ENCODE data around the gene TIMP2. TPM values are rescaled to one million over a fixed set of nuclear protein-coding genes. Genes with fewer than 3 reads are reported as not detected.
A peak's percentile ranks its signal among the peaks of the same experiment; 100 is the strongest.

The TIMP2 gene
- total and polyA plus RNA-seq, 2 donors: 116 to 395 TPM

GRCh38 chr17:78933025-78933958, 8.1 kb upstream of the TIMP2 start:
- H3K4me1 ChIP-seq (ENCODE audit: insufficient read depth): no peaks in the 10 kb centered on the region
- H3K4me3 ChIP-seq (ENCODE audit: low read depth, low read length): no peak overlapping the region
- H3K27ac ChIP-seq (ENCODE audit: low read depth): peak overlapping the region; percentile 91
- 61% methylated on average over 18 of the region's 18 CpGs for WGBS
- no peak for DNase-seq (ENCODE audit: extremely low spot score)
- H3K36me3 ChIP-seq (ENCODE audit: insufficient read depth): no peaks in the 10 kb centered on the region

DNA sequence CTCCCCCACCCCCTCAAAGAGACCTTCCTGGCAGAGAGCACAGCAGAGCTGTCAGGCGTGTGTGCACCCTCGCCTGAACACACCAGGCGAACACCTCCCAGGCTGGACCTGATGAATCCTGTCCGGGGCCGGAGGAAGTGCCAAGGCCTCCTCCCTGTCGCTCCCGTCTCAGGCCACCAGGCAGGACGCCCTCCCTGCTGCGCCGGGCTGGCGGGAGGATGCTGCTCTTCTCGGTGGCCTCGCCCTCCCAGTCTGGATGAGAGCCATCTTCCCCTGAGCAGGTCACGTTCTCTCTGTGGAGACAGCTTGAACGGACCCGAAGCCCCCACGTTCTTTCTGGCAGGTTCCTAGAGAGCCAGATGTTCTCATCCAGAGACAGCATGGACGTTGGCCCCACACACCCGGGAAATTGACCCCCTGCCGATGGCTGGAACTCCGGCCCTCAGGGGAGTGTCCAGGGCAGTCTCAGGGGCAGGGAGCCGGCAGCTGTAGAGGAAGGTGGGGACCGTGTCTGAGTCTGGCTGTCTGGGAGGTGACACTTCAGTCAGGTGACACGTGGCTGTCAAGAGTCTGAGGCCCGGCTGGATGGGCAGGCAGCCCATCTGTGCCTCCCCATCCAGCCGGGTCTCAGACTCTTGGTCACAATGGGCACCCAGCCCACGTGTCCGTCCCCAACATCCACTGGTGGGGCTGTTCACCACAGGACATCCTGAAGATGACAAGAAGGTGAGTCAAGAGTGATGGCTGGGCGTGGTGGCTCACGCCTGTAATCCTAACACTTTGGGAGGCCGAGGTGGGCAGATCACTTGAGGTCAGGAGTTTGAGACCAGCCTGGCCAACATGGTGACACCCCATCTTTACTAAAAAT, 5.0 kb upstream of the TIMP2 start:
- Histone ChIP-seq H3K4me3 (ENCODE audit: low read depth, low read length) (no peak overlapping the region), H3K36me3 (ENCODE audit: insufficient read depth) (no peaks in the 10 kb centered on the region), H3K27ac (ENCODE audit: low read depth) (no peak overlapping the region), H3K4me1 (ENCODE audit: insufficient read depth) (no peaks in the 10 kb centered on the region)
- no peak for DNase-seq (ENCODE audit: extremely low spot score)
- 56% methylated on average over 31 of the region's 31 CpGs for WGBS

- 15% methylated on average over 33 of the region's 33 CpGs for WGBS
- Histone ChIP-seq H3K27ac (ENCODE audit: low read depth) (peak overlapping the region; percentile 95), H3K36me3 (ENCODE audit: insufficient read depth) (no peaks in the 10 kb centered on the region), H3K4me1 (ENCODE audit: insufficient read depth) (no peaks in the 10 kb centered on the region), H3K4me3 (ENCODE audit: low read depth, low read length) (peak overlapping the region; percentile 88)
- no peak for DNase-seq (ENCODE audit: extremely low spot score)
Measured at GRCh38 chr17:78925662-78926555, 722 bp upstream of the TIMP2 start.

DNA sequence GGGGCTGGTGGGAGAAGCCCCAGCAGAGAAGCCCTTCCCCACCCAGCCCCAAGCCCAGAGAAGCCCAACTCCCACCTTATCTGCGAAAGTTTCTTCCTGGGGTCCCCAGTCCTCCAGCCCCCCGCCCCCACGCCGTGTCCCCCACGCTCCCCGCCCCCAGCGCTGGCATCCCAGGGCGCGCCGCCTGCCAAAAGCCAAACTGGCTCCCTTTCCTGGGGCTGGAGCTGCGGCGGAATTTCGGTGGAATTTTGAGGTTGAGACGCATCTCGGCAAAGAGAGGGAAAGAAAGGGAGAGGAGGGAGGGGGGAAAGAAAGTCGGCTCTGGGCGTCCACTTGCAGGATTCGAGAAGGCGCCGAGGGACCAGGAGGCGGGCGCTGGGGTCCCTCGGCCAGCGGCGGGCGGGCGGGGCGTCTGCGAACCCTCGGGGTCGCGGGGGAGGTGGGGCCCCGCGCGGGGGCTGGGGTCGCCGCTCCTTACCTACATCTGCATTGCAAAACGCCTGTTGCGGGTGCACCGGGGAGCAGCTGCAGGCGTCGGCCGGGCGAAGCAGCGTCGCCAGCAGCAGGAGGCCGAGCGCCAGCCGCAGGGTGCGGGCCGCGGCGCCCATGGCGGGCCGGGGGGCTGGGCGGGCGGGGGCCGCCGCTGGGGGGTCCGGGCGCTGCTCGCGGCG, 571 bp downstream of the TIMP2 start:
- DNase-seq (ENCODE audit: extremely low spot score): no peak
- Histone ChIP-seq H3K27ac (ENCODE audit: low read depth) (peak overlapping the region; percentile 78), H3K4me3 (ENCODE audit: low read depth, low read length) (peak overlapping the region; percentile 88), H3K4me1 (ENCODE audit: insufficient read depth) (no peaks in the 10 kb centered on the region), H3K36me3 (ENCODE audit: insufficient read depth) (no peaks in the 10 kb centered on the region)
- under 1% methylated on average over 60 of the region's 64 CpGs for WGBS

DNA sequence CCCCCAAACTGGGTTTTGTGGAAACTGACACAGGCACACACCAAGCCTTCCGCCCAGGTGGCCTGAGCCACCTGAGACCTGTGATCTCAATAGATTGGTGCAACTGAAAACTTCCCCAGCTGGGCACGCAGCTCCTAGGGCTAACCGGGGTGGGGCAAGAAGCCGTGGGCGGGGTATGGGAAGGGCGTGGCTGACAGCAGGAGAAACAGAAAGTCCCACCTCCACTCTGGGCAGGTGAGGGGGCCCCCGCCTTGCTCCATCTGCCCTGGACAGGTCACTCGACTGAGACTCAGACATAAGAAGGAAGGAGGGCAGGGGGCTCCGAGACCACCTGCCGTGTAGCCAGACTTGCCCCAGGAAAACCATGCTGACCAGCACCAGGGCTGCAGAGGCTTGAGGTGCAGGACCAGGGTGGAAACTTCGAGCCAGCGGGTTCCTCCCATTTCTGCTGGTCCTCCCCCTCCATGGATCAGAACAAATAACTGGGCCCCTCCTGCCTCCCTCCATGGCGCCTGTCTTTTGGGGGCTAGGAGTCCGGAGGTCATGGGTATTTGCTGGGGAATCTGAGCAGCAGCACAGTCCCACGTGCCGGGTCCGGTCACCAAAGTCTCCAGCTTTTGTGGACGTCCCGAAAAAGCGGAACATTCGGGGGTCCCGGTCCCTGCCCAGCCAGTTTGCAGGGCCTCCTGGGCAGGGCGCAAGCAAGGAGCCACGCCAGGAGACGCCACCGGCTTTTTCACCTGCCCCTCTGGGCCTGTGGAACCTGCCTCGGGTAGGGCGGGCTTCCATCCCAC, 1.3 kb downstream of the TIMP2 start:
- no peak for DNase-seq (ENCODE audit: extremely low spot score)
- no peaks in the 10 kb centered on the region for H3K4me1 ChIP-seq (ENCODE audit: insufficient read depth)
- peak overlapping the region; percentile 78 for H3K27ac ChIP-seq (ENCODE audit: low read depth)
- peak overlapping the region; percentile 88 for H3K4me3 ChIP-seq (ENCODE audit: low read depth, low read length)
- H3K36me3 ChIP-seq (ENCODE audit: insufficient read depth): no peaks in the 10 kb centered on the region
- 4% methylated on average over 28 of the region's 28 CpGs for WGBS

- H3K36me3 ChIP-seq (ENCODE audit: insufficient read depth): no peaks in the 10 kb centered on the region
- DNase-seq (ENCODE audit: extremely low spot score): no peak
- WGBS: 44% methylated on average over 13 of the region's 13 CpGs
- no peaks in the 10 kb centered on the region for H3K4me1 ChIP-seq (ENCODE audit: insufficient read depth)
- no peak overlapping the region for H3K27ac ChIP-seq (ENCODE audit: low read depth)
- H3K4me3 ChIP-seq (ENCODE audit: low read depth, low read length): no peak overlapping the region
Measured at GRCh38 chr17:78922816-78923498, 2.2 kb downstream of the TIMP2 start.

DNA sequence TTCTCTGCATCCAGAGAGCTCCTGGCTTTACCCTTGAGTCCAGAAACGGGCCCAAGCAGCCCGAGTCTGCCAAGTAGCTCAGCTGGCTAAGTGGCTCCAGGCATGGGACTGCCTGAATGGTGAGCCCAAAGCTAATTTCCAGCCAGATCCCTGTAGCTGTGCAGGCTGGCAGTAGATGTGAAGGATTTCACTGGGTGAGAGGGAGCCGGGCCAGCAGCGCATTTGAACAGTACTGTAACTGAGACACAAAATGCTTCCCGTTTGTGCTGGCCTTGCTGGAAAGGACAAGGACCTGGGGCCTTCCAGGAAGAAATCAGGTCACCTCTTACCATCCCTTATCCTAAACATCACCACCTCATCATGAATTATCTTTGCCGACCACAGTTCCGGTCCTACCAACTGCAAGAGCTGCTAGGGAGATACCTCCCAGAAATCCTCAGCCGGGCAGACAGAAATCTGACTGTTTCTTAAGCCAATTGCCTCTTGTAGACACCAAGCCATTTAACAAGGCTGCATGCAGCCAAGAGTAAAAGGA, 3.7 kb downstream of the TIMP2 start:
- H3K27ac ChIP-seq (ENCODE audit: low read depth): no peak overlapping the region
- WGBS: 33% methylated on average over 8 of the region's 8 CpGs
- no peaks in the 10 kb centered on the region for H3K4me1 ChIP-seq (ENCODE audit: insufficient read depth)
- H3K36me3 ChIP-seq (ENCODE audit: insufficient read depth): no peaks in the 10 kb centered on the region
- no peak for DNase-seq (ENCODE audit: extremely low spot score)
- H3K4me3 ChIP-seq (ENCODE audit: low read depth, low read length): no peak overlapping the region

GRCh38 chr17:78920528-78920927, 4.7 kb downstream of the TIMP2 start:
- H3K4me3 ChIP-seq (ENCODE audit: low read depth, low read length): no peak overlapping the region
- no peak for DNase-seq (ENCODE audit: extremely low spot score)
- no peaks in the 10 kb centered on the region for H3K36me3 ChIP-seq (ENCODE audit: insufficient read depth)
- H3K4me1 ChIP-seq (ENCODE audit: insufficient read depth): no peaks in the 10 kb centered on the region
- WGBS: 70% methylated on average over 8 of the region's 8 CpGs
- H3K27ac ChIP-seq (ENCODE audit: low read depth): no peak overlapping the region

DNA sequence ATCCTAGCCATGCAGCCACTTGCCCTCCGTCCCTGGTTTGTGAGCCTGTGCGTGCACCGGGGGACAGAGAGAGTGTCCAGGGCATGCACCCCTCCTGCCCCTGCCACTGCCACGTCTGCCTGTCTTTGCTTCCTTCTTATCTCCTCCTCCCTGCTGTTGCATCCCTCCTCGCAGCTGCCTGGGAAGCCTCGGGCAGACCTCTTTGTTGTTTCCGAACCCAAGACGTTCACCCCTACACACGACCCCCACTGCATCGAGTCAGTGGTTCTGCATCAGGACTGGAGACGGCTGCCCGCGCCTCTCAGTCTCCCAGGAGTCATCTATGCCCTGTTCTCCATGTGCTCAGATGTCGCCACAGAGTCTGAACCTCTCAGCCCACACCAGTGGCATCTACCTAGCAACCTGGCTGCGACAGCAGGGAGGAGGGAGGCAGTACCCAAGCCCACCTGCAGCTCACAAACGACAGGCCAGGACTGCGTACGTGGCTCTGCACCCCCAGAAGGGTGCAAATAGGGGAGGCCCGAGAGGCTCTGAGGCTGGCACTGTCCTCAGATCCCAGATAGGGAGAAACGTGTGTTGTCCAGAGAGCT, 5.2 kb downstream of the TIMP2 start:
- H3K4me1 ChIP-seq (ENCODE audit: insufficient read depth): no peaks in the 10 kb centered on the region

DNA sequence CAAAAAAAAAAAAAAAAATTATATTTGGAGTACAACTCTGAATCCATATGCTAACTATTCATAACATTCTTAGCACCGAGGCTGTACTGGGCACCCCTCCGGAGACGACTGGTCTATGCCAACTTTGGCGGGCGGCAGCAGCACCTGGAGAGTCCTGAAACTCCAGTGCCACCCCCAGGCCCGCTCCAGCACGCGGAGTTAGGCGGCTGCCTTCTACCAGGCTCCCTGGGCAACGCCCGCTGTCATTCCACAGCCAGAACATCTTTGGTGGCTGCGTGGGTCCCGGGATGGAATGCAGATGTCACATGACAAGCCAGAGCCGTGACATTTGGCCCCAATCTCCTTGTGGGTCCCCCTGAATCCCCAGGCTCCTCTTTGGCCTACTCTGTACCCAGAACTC, 6.2 kb downstream of the TIMP2 start:
- no peaks in the 10 kb centered on the region for H3K4me1 ChIP-seq (ENCODE audit: insufficient read depth)
- H3K27ac ChIP-seq (ENCODE audit: low read depth): no peak overlapping the region
- no peak overlapping the region for H3K4me3 ChIP-seq (ENCODE audit: low read depth, low read length)
- no peak for DNase-seq (ENCODE audit: extremely low spot score)
- H3K36me3 ChIP-seq (ENCODE audit: insufficient read depth): no peaks in the 10 kb centered on the region
- WGBS: 69% methylated on average over 14 of the region's 14 CpGs

More for the DNA sequence above, 5.2 kb downstream of the TIMP2 start:
- WGBS: 63% methylated on average over 20 of the region's 20 CpGs
- Histone ChIP-seq H3K36me3 (ENCODE audit: insufficient read depth) (no peaks in the 10 kb centered on the region), H3K4me3 (ENCODE audit: low read depth, low read length) (no peak overlapping the region), H3K27ac (ENCODE audit: low read depth) (no peak overlapping the region)
- DNase-seq (ENCODE audit: extremely low spot score): no peak
